ENCODE measurements around the gene OBSCN. TPM values are rescaled to one million over a fixed set of nuclear protein-coding genes. Genes with fewer than 3 reads are reported as not detected.

OBSCN gene
- total RNA-seq, 1 donor from 2014 or later = 21.6 TPM

- intact Hi-C loops (cut with micrococcal nuclease) = no loop called here
These were observed 186.9 kb downstream of the OBSCN start for GRCh38 chr1:228394571-228395394.

- intact Hi-C loops (cut with micrococcal nuclease) = no loop called here
These were observed 189.2 kb downstream of the OBSCN start for GRCh38 chr1:228396770-228397662.

GRCh38 chr1:228397966-228398365, 190.1 kb downstream of the OBSCN start:
- intact Hi-C loops (cut with micrococcal nuclease) = no loop called here

- intact Hi-C loops (cut with micrococcal nuclease) = no loop called here
These were observed 191.1 kb downstream of the OBSCN start for GRCh38 chr1:228398741-228399461.

GRCh38 chr1:228399531-228400236, 191.8 kb downstream of the OBSCN start:
- intact Hi-C loops (cut with micrococcal nuclease) = no loop called here

- intact Hi-C loops (cut with micrococcal nuclease) = no loop called here
These were observed 192.4 kb downstream of the OBSCN start for GRCh38 chr1:228400237-228400651.

GRCh38 chr1:228400692-228401454, 193.0 kb downstream of the OBSCN start:
- intact Hi-C loops (cut with micrococcal nuclease) = no loop called here

GRCh38 chr1:228401782-228402640, 194.2 kb downstream of the OBSCN start:
- intact Hi-C loops (cut with micrococcal nuclease) = no loop called here

GRCh38 chr1:228402641-228403025, 194.8 kb downstream of the OBSCN start:
- intact Hi-C loops (cut with micrococcal nuclease) = no loop called here

- intact Hi-C loops (cut with micrococcal nuclease) = no loop called here
These were observed 195.4 kb downstream of the OBSCN start for GRCh38 chr1:228403231-228403631.

GRCh38 chr1:228404107-228404720, 196.4 kb downstream of the OBSCN start:
- intact Hi-C loops (cut with micrococcal nuclease) = no loop called here

- intact Hi-C loops (cut with micrococcal nuclease) = loop anchor here (5.0 kb wide), 1 partner anchor 937 kb away; the partner anchor contains the start of gene CCSAP
These were observed 197.5 kb downstream of the OBSCN start for GRCh38 chr1:228405200-228405978.

GRCh38 chr1:228405979-228406228, 198.1 kb downstream of the OBSCN start:
- intact Hi-C loops (cut with micrococcal nuclease) = loop anchor here (1.0 to 5.0 kb wide), 5 partner anchors 59 to 936 kb away; partner anchors contain the start of genes CCSAP and RNF187

GRCh38 chr1:228407106-228408040, 199.5 kb downstream of the OBSCN start:
- intact Hi-C loops (cut with micrococcal nuclease) = loop anchor here (1.0 to 5.0 kb wide), 10 partner anchors 9 to 935 kb away; partner anchors contain the start of genes ARF1, CCSAP, GUK1 and IBA57

GRCh38 chr1:228408041-228408868, 200.4 kb downstream of the OBSCN start:
- intact Hi-C loops (cut with micrococcal nuclease) = loop anchor here (5.0 kb wide), 1 partner anchor 934 kb away; the partner anchor contains the start of gene CCSAP

All from T-helper 2 cell treated with Interferon-gamma antibody and Interleukin-4, amounts not matched to agents 100 ng/mL and 5 ng/mL, for 36 hours (primary cell).